HepG2 (cell line): Measurements from ENCODE around the gene SORD. TPM values are rescaled to one million over a fixed set of nuclear protein-coding genes. Genes with fewer than 3 reads are reported as not detected.

Source experiments
- FOXC1 ChIP-seq: sonication (generic); formaldehyde crosslinking; IDR thresholded peaks from 2 replicates; pipeline ENCODE4 v1.8.0; 2022; ENCODE audit warnings: mild to moderate bottlenecking, missing genetic modification reagents, borderline replicate concordance
- HES4 ChIP-seq: sonication (generic); formaldehyde crosslinking; IDR thresholded peaks from 2 replicates; pipeline ENCODE4 v1.9.0; 2021; ENCODE audit warnings: mild to moderate bottlenecking, missing genetic modification reagents, borderline replicate concordance
- IRF9 ChIP-seq: sonication (generic); formaldehyde crosslinking; IDR thresholded peaks from 2 replicates; pipeline ENCODE4 v1.8.0; 2022; ENCODE audit warnings: missing genetic modification reagents, mild to moderate bottlenecking, borderline replicate concordance
- MYC ChIP-seq: sonication (generic); formaldehyde crosslinking; IDR thresholded peaks from 2 replicates; pipeline ENCODE4 v1.9.0; 2021; ENCODE audit warnings: missing genetic modification reagents, borderline replicate concordance
- ZHX2 ChIP-seq, 2 experiments: sonication (generic) in 1 of 2; formaldehyde crosslinking in 1 of 2; IDR thresholded peaks; 2 replicates each; pipeline versions ENCODE4 v1.6.1 to v1.9.0; 2014 to 2022; ENCODE audit warnings: antibody characterized with exemption in 1 of 2, borderline replicate concordance in 1 of 2, inconsistent platforms in 1 of 2, low read depth in 1 of 2, missing genetic modification reagents in 1 of 2
- ZNF275 ChIP-seq: sonication (generic); formaldehyde crosslinking; IDR thresholded peaks from 2 replicates; pipeline ENCODE4 v1.8.0; 2022; ENCODE audit warnings: missing genetic modification reagents, mild to moderate bottlenecking, inconsistent platforms, borderline replicate concordance
- polyA plus RNA-seq, 8 experiments: library from polyadenylated mRNA; depleted of rRNA in 3 of 8; stranded (reverse) in 7 of 8; unstranded in 1 of 8; fragments of >200 nt; fragmentation: Illumina TruSeq in 4 of 8; extraction: Trizol in 4 of 8; gene quantifications; 2 replicates each; pipeline versions ENCODE4 v1.2.1 to v1.2.3, GENCODE V29; 2011 to 2016; ENCODE audit warnings: low read depth in 4 of 8, missing spikeins in 1 of 8, mixed read lengths in 1 of 8; ENCODE audit not compliant: insufficient read depth in 1 of 8
- total RNA-seq, 5 experiments: library from RNA; depleted of rRNA; stranded (reverse); fragments of >200 nt; fragmentation: Illumina TruSeq; extraction: Trizol; gene quantifications; 2 replicates each; pipeline ENCODE4 v1.2.3, GENCODE V29; 2016; ENCODE audit warnings: low read depth in 1 of 5

SORD gene
- total and polyA plus RNA-seq, 2 of the 13 experiments (the other 11 are each of a cell fraction or from before 2014, with no cell fraction given), result 59.1 to 95.3 TPM

- TF ChIP-seq FOXC1 (CRISPR knock-in tag) (no peak), ZHX2 (IDR thresholded peaks at IDR 0.05; ENCODE audit: low read depth) (no peak), ZHX2 (CRISPR knock-in tag; IDR thresholded peaks at IDR 0.05; ENCODE audit: borderline replicate concordance) (no peak), ZNF275 (CRISPR knock-in tag) (no peak), IRF9 (CRISPR knock-in tag) (no peak), MYC (CRISPR knock-in tag) (no peak), HES4 (CRISPR knock-in tag) (no peak)
These were observed 98.0 kb downstream of the SORD start (continued) for GRCh38 chr15:45121020-45121419.
